TTC549 (cell line): Measurements from ENCODE around the gene SERPINA5.

ENCODE experiments used
- FAIRE-seq: peaks from 2 replicates; lab custom pipeline; 2012; peaks lifted over from hg19 to GRCh38; lab: Jason Lieb, UNC

SERPINA5 gene

GRCh38 chr14:94550041-94550440 lies 31.2 kb upstream of the SERPINA5 start:
- FAIRE-seq, result no peak

GRCh38 chr14:94555991-94556390 lies 25.2 kb upstream of the SERPINA5 start:
- no peak for FAIRE-seq

GRCh38 chr14:94557327-94557726 lies 23.9 kb upstream of the SERPINA5 start:
- FAIRE-seq, result no peak

- no peak for FAIRE-seq
Observed at GRCh38 chr14:94558842-94559241, 22.4 kb upstream of the SERPINA5 start.

- FAIRE-seq, result no peak
Observed at GRCh38 chr14:94559638-94560290, 21.5 kb upstream of the SERPINA5 start.

GRCh38 chr14:94560291-94560665 lies 20.9 kb upstream of the SERPINA5 start:
- no peak for FAIRE-seq

GRCh38 chr14:94560751-94561655 lies 20.2 kb upstream of the SERPINA5 start, which contains the start of gene SERPINA4:
Gene SERPINA4 (plus strand): TSS chr14:94561442. CDS start chr14:94563483, 2,041 bp downstream.
- FAIRE-seq, result no peak

- FAIRE-seq, result no peak
Observed at GRCh38 chr14:94561656-94562010, 19.6 kb upstream of the SERPINA5 start.

- no peak for FAIRE-seq
Observed at GRCh38 chr14:94562022-94562421, 19.2 kb upstream of the SERPINA5 start.

- FAIRE-seq, result no peak
Observed at GRCh38 chr14:94562941-94563883, 18.0 kb upstream of the SERPINA5 start.

GRCh38 chr14:94564381-94564780 lies 16.8 kb upstream of the SERPINA5 start:
- no peak for FAIRE-seq

GRCh38 chr14:94568186-94568585 lies 13.0 kb upstream of the SERPINA5 start:
- FAIRE-seq, result no peak

- FAIRE-seq, result no peak
Observed at GRCh38 chr14:94569381-94570001, 11.7 kb upstream of the SERPINA5 start.

GRCh38 chr14:94570002-94570400 lies 11.2 kb upstream of the SERPINA5 start:
- no peak for FAIRE-seq

GRCh38 chr14:94570440-94570839 lies 10.8 kb upstream of the SERPINA5 start:
- no peak for FAIRE-seq

- no peak for FAIRE-seq
Observed at GRCh38 chr14:94571395-94571794, 9.8 kb upstream of the SERPINA5 start.

GRCh38 chr14:94571950-94572349 lies 9.3 kb upstream of the SERPINA5 start:
- FAIRE-seq, result no peak

- FAIRE-seq, result no peak
Observed at GRCh38 chr14:94572637-94573303, 8.5 kb upstream of the SERPINA5 start.

GRCh38 chr14:94573475-94574277 lies 7.5 kb upstream of the SERPINA5 start:
- no peak for FAIRE-seq

- no peak for FAIRE-seq
Observed at GRCh38 chr14:94574336-94574735, 6.9 kb upstream of the SERPINA5 start.
